CD4-positive, alpha-beta T cell treated with Interleukin-6 for 4 hours (primary cell): ENCODE data around the gene PSMC4.
"Not testable (repeated sequence)": the region's sequence is repeated elsewhere in the genome, so short reads cannot be mapped to it uniquely, and the experiment has no call there.

Experiments
- DNase-seq: peaks from one replicate; pipeline ENCODE4 v3.0.0-alpha.2; 2020; ENCODE audit warnings: mixed read lengths

Gene PSMC4

DNA sequence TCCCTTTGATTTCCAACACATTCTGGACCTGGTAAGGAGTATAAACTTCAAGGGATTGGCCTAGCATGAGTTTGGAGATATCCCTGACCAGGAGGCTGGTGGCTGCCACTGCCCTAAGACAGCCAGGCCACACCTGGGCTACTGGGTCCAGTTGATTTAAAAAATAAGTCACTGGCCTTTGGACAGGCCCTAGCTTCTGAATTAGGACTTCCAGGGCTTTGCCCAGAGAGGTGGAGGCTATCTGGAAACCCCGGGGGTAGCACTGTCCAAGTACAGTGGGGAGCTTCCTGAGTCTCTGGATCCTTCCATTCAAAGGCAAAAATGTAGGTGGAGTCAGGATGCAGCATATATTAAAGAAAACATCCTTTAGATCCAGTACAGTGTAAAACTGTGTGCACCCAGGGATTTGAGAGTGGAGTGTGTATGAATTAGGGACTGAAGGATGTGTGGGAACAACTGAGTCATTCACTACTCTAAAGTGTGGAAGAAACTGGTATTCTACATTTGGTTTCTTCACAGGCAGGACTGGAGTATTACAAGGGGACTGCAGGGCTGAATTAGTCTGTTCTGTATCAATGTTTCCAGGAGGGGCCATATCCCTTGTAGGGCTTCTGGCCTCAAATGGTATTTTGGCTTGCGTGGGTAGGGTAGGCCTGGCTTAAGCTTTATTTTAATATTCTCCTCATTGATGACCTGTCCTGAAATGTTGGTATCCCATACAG, 21.8 kb upstream of the PSMC4 start:
- DNase-seq: no peak

DNA sequence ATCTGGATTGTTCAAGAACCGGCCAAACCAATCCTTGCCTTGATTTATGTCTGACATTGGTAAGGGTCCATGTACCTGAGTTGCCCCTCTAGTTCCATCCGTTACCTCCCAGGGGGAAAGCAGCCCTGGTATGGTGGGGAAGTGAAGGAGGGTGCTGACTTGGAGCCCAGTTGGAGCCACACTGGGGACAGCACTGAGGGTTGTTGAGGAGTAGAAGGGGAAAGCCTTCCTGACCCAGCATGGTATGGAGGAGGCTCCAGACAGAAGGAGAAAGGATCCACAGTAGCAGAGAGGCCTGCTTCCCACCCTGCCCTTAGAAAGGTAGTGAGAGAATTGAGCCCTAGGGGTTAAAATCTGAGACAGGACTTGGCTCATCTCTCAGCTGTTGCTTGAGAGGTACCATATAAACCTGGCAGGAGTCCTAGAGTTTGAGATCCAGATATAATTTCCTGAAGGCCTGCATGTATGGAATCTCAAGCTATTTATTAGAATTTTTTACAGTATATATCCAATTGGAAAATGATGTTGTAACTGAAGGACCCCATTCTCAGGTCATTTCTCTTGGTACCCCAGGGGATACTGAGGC, 19.8 kb upstream of the PSMC4 start:
- no peak for DNase-seq

DNA sequence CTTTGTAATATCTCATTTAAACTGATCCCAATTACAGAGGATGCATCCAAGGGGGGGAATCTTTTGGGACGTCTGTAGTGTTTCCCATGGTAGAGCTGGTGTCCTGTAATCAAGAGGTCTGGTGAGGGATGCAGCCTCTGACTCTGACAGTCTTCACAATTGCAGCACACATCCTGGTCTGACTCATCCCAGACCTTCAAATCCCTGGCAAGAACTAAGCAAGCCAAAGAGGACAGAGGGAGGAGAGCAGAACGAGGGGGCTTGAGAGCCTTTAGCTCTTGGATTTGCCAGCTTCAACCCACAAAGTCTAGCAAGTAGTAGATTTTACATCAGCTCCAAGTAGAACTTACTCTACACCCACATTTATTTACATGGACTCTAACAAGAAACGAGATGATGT, 19.3 kb upstream of the PSMC4 start:
- no peak for DNase-seq

DNA sequence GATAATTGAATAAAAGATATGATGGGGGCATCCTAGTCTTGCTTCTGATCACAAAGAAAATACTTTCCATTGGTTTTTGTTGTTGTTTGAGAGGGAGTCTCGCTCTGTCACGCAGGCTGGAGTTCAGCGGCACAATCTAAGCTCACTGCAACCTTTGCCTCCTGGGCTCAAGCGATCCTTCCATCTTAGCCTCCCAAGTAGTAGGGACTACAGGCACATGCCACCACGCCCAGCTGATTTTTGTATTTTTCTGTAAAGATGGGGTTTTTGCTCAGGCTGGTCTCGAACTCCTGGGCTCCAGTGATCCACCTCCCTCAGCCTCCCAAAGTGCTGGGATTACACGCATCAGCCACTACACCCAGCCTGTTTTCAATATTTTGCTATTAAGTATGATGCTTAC, 17.1 kb upstream of the PSMC4 start:
- DNase-seq: no peak

DNA sequence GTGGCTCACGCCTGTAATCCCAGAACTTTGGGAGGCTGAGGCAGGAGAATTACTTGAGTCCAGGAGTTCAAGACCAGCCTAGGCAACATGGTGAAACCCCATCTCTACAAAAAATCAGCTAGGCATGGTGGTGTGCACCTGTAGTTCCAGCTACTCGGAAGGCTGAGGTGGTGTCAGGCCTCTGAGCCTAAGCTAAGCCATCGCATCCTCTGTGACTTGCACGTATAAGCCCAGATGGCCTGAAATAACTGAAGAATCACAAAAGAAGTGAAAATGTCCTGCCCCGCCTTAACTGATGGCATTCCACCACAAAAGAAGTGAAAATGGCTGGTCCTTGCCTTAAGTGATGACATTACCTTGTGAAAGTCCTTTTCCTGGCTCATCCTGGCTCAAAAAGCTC, 13.1 kb upstream of the PSMC4 start:
- not testable (repeated sequence) for DNase-seq

DNA sequence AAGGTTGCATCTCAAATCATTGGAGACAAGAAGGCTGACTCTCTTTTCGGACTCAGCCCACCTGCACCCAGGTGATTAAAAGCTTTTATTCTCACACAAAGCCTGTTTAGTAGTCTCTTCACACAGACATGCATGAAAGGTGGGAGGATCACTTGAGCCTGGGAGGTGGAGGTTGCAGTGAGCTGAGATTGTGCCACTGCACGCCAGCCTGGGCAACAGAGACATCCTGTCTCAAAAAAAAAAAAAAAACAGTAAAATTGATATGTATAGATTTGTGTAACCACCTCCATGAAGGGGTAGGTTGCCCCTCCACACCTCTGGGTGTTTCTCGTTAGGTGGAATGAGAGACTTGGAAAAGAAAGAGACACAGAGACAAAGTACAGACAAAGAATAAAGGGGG, 12.0 kb upstream of the PSMC4 start:
- DNase-seq: peak; percentile 42

DNA sequence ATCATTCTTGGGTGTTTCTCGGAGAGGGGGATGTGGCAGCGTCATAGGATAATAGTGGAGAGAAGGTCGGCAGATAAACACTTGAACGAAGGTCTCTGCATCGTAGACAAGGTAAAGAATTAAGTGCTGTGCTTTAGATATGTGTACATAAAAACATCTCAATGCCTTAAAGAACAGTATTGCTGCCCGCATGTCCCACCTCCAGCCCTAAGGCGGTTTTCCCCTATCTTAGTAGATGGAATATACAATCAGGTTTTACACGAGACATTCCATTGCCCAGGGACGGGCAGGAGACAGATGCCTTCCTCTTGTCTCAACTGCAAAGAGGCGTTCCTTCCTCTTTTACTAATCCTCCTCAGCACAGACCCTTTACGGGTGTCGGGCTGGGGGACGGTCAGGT, 11.6 kb upstream of the PSMC4 start:
- DNase-seq: not testable (repeated sequence)

DNA sequence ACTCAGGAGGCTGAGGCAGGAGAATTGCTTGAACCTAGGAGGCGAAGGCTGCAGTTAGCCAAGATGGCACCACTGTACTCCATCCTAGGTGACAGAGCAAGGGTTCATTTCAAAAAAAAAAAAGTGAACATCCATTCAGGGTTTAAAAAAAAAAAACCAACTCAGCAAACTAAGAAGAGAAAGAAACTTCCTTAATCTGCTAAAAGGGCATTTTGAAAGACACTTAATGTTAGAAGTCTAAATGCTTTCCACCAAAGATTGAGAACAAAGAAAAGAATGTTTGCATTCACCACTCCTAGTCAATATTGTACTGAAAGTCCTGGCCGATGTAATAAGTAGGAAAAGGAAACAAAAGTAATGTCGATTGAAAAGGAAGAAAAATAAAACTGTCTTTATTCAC, 7.1 kb upstream of the PSMC4 start:
- no peak for DNase-seq

DNA sequence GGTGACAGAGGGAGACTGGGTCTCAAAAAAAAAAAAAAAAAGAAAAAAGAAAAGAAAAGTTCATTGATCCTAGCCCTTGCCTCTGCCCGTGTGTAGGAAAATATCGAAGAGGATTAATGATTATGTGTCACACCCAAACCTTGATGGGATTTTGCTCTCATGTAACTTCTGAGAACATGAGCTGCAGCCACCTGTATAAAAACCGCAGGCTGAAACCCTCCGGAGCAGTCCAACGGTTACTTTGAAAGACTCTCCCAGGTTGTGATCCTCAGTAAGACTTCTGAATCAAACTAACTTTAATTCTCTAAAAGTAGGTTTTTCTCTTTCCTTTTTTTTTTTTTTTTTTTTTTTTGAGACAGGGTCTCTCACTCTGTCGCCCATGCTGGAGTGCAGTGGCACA, 4.3 kb upstream of the PSMC4 start:
- DNase-seq: no peak

DNA sequence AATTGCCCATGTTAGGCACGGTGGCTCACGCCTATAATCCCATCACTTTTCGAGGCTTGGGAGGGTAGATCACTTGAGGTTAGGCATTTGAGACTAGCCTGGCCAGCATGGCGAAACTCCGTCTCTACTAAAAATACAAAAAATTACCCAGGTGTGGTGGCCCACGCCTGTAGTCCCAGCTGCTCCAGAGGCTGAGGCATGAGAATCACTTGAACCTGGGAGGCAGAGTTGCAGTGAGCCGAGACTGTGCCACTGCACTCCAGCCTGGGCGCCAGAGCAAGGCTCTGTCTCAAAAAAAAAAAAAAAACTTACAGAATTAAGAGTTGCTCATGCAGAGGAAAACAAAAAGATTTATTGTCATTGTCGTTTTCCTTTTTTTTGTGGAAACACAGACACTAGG, 3.4 kb upstream of the PSMC4 start:
- DNase-seq: no peak

DNA sequence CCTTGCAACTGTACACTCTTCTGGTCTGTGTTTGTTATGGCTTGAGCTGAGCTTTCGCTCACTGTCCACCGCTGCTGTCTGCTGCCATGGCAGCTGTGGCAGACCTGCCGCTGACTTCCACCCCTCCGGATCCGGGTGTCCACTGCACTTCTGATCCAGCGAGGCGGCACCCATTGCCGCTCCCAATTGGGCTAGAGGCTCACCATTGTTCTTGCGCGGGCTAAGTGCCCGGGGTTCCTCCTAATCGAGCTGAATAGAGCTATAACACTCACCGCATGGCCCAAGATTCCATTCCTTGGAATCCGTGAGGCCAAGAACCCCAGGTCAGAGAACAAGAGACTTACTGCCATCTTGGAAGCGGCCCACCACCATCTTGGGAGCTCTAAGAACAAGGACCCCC, 2.2 kb upstream of the PSMC4 start:
- DNase-seq: no peak

DNA sequence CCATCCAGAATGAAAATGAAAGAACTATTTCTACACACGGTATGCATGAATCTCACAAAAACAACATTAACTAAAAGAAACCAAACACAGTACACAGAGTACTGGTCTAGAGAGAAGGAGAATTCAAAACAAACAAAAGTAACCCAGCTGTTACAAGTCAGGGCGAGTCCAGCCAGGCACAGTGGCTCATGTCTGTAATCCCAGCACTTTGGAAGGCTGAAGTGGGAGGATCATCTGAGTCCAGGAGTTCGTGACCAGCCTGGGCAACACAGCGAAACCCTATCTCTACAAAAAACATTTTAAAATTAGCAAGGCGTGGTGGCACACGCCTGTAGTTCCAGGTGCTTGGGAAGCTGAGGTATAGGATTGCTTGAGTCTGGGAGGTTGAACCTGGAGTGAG, 1.7 kb upstream of the PSMC4 start:
- DNase-seq: no peak

DNA sequence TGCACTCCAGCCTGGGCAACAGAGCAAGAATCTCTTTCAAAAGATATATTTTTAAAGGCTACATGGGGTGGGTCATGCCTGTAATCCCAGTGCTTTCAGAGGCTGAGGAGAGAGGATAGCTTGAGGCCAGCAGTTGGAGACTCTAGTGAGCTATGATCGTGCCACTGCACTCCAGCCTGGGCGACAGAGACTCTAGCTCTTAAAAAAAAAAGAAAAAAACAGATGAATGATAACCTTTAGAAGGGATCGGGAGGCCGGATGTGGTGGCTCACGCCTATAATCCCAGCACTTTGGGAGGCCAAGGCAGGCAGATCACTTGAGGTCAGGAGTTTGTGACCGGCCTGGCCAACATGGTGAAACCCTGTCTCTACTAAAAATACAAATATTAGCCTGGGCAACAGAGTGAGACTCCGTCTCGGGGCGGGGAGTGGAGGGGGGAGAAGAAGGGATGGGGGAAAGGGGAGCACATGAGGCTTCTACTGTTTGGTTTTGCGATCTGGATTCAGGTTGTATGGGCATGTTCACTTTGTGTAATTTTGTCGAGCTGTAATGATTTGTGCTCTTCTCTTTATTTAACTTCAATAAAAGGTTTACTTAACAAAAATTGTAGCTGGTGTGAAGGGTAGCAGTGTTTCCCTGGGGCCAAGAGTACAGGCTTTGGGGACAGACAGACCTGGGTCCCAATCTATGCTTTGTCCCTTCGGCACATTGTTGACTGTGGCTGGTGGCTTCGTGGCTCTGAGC, 1.1 kb upstream of the PSMC4 start:
- DNase-seq: peak; percentile 21

DNA sequence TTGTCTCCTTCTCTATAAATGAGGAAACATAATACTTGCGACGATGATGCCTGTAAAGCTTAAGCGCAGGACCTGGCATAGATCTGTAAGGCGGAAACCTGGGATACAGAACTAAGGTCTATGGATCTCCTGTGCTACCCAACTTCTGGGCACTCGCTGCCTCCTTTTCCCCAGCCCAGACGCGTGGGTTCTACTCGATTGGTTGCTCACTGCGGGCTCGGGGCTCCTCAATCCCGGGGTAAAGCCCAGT, 615 bp upstream of the PSMC4 start:
- DNase-seq: no peak

DNA sequence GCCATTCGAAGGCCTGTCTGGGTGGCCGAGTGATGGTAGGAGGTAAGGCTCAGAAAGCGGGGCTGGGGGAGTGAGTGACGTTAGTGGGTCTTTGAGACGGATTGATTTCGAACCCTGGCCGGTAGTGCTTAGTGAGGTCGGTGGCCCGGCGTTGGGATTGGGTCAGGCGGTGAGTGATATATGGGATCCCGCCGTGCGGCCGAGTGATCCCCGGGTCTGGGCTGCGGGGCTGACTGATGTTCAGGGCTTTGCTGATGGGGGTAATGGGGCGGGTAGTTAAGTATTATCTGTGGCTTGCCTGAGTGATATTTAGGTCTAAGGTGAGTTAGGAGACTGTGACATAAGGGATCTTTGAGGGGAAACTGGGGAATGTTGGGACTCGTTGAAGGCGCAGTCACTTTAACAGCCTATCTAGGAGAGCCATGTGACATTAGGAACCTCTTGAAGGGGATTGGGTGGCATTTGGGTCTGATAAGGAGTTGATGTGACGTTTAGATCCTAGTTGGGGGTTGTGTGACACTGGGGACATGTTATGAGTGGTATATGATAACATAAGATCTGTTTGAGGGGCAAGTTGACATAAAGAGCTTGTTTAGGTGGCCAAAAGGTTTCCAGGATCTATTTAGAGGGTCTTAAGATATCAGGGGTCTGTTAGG, 543 bp downstream of the PSMC4 start:
- DNase-seq: no peak

DNA sequence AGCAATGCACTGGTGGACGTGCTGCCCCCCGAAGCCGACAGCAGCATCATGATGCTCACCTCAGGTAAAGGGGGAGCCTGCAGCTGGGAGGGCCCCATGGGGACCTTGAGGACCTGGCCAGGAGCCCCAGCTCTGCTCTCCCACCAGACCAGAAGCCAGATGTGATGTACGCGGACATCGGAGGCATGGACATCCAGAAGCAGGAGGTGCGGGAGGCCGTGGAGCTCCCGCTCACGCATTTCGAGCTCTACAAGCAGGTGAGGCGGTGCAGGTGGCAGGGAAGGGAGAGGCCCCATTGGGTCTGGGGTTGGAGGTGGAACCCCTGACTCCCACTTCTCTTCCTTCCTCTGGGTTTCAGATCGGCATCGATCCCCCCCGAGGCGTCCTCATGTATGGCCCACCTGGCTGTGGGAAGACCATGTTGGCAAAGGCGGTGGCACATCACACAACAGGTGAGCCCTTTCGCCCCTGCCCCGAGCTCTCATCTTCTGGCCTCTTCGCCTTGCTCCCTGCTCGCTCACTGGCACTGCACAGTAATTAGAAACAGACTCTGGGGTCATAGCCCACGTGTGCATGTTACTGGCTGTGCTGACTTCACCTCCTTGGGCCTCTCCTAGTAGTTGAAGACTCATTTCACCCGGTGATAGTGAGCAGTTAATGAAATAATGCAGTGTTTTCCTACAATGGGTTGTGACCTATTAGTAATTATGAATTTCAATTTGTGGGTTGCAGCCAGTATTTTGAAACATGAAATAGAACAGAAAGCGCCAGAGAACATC, 3.6 kb downstream of the PSMC4 start:
- DNase-seq: no peak

DNA sequence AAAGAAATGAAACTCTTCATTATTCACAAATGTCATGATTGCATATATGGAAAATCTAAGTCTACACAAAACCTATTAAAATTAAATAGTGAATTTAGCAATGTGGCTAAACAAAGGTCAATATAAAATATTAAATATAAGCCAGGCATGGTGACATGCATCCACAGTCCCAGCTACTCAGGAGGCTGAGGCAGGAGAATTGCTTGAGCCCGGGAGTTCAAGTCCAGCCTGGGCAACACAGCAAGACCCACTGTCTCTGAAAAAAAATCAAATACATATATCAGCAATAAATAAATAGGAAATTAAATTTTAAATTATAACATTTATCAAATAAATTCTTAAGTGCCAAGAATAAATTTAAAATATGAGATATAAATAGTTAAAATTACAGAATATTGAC, 11.9 kb downstream of the PSMC4 start:
- no peak for DNase-seq

DNA sequence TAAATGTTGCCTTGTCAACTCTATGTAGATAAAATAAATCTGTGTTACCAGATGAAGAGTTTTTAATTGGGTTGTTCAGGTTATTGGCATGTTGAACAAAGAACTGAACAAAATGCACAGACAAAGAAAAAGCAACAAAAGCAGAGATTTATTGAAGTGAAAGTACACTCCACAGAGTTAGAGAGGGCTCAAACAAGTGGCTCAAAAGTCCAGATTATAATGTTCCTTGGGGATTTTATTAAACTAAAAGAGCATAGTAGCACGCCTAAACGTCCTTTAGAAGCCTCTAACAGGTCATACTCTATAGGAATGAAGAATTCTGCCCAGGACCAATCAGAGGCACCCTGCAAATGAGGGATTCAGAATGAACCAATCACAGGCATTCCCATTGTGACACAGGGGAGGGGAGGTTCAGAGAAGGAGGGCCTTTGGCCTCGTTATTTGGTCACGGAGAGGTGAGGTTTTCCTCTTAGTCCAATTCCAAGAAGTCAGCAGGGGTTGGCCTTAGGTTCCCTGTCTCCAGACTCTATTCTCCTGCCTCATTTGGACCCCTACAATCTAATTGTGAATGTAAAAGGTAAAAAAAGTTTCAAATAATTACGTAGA, 12.8 kb downstream of the PSMC4 start:
- DNase-seq: no peak

DNA sequence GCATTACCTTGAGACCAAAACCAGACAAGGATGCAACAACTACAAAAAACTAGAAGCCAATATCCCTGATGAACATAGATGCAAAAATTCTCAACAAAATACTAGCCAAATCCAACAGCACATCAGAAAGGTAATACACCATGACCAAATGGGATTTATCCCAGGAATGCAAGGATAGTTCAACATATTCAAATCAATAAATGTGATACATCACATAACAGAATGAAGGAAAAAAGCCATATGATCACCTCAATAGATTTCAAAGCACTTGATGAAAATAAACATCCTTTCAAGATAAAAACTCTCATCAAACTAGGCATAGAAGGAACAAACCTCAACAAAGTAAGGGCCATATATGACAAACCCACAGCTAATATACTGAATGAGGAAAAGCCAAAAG, 15.7 kb downstream of the PSMC4 start:
- no peak for DNase-seq

DNA sequence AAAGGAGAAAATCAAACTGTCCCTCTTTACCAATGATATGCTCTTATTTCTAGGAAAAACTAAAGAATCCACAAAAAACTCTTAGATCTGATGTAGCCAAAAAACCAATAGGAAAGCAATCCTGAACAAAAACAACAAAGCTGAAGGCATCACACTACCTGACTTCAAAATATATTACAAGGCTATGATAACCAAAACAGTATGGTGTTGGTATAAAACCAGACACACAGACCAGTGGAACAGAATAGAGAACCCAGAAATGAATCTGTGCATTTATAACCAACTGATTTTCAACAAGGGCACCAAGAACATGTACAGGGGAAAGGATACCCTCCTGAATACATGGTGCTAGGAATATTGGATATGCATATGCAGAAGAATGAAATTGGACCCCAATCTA, 16.2 kb downstream of the PSMC4 start:
- no peak for DNase-seq

DNA sequence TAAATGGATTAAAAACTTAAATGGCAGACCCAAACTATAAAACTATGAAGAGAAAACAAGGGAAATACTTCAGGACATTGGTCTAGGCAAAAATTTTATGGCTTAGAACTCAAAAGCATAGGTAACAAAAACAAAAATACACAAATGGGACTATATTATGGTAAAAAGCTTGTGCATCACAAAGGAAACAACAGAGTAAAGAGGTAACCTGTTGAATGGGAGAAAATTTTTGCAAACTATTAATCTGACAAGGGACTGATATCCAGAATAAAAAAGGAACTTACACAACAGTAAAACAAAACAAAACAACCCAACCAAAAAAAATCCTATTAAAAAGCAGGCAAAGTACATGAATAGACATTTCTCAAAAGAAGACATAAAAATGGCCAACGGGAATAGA, 16.6 kb downstream of the PSMC4 start:
- DNase-seq: no peak

DNA sequence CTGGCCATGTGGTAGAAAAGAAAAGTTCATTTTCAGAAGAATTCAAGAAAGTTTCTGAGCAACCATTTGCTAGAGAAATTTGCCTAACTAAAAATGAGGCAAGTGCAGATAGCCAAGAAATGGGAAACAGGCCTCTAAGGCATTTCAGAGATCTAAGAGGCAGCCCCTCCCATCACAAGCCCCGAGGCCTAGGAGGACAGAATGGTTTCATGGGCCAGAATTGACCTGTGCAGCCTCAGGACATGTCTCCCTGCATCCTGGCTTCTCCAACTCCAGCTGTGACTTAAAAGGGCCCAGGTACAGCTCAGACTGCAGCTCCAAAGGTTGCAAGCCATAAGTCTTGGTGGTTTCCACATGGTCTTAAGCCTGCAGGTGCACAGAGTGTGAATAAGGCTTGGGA, 22.6 kb downstream of the PSMC4 start:
- no peak for DNase-seq

DNA sequence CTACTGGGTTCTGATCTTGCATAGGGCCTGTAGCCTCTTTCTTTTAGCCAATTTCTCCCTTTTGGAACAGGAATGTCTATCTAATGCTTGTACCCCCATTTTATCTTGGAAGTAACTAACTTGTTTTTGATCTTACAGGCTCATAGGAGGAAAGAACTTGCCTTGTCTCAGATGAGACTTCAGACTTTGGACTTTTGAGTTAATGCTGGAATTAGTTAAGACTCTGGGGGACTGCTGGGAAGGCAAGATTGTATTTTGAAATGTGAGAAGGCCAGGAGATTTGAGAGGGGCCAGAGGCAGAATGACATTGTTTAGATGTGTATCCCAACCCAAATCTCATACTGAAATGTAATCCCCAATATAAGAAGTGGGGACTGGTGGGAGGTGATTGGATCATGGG, 23.4 kb downstream of the PSMC4 start:
- DNase-seq: no peak
